ENCODE data around the gene C1orf146.

- TF ChIP-seq, protein P1, sequence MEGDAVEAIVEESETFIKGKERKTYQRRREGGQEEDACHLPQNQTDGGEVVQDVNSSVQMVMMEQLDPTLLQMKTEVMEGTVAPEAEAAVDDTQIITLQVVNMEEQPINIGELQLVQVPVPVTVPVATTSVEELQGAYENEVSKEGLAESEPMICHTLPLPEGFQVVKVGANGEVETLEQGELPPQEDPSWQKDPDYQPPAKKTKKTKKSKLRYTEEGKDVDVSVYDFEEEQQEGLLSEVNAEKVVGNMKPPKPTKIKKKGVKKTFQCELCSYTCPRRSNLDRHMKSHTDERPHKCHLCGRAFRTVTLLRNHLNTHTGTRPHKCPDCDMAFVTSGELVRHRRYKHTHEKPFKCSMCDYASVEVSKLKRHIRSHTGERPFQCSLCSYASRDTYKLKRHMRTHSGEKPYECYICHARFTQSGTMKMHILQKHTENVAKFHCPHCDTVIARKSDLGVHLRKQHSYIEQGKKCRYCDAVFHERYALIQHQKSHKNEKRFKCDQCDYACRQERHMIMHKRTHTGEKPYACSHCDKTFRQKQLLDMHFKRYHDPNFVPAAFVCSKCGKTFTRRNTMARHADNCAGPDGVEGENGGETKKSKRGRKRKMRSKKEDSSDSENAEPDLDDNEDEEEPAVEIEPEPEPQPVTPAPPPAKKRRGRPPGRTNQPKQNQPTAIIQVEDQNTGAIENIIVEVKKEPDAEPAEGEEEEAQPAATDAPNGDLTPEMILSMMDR (IDR thresholded peaks at IDR 0.05; ENCODE audit: poor library complexity): no peak
- TF ChIP-seq EZH2phosphoT487 (IDR thresholded peaks at IDR 0.05; ENCODE audit: low read depth, severe bottlenecking, unreplicated experiment): no peak
- TF ChIP-seq EZH2 (IDR thresholded peaks at IDR 0.05; ENCODE audit: borderline replicate concordance): no peak
Observed at GRCh38 chr1:92168657-92169056, 49.1 kb upstream of the C1orf146 start.

Measured in hepatocyte (in vitro differentiated cells).